Measurements from ENCODE around the gene ZSCAN21.

Gene ZSCAN21

GRCh38 chr7:100017300-100017699 lies 32.3 kb upstream of the ZSCAN21 start:
- TF ChIP-seq POLR2A (IDR thresholded peaks at IDR 0.05; ENCODE audit: low read length) (no peak), GATA1 (IDR thresholded peaks at IDR 0.05; ENCODE audit: low read depth, low read length) (no peak)

GRCh38 chr7:100017875-100018274 lies 31.7 kb upstream of the ZSCAN21 start:
- TF ChIP-seq GATA1 (IDR thresholded peaks at IDR 0.05; ENCODE audit: low read depth, low read length) (no peak), POLR2A (IDR thresholded peaks at IDR 0.05; ENCODE audit: low read length) (no peak)
- DNase-seq = no peak

More at GRCh38 chr7:100017300-100017699, 32.3 kb upstream of the ZSCAN21 start:
- DNase-seq = no peak

- DNase-seq = no peak
- no peak for TF ChIP-seq GATA1 (IDR thresholded peaks at IDR 0.05; ENCODE audit: low read depth, low read length)
- TF ChIP-seq POLR2A (IDR thresholded peaks at IDR 0.05; ENCODE audit: low read length) = no peak
Measured at GRCh38 chr7:100019908-100020307, 29.7 kb upstream of the ZSCAN21 start.

GRCh38 chr7:100021297-100021696 lies 28.3 kb upstream of the ZSCAN21 start:
- TF ChIP-seq POLR2A (IDR thresholded peaks at IDR 0.05; ENCODE audit: low read length) = no peak
- TF ChIP-seq GATA1 (IDR thresholded peaks at IDR 0.05; ENCODE audit: low read depth, low read length) = no peak
- DNase-seq = no peak

- TF ChIP-seq GATA1 (IDR thresholded peaks at IDR 0.05; ENCODE audit: low read depth, low read length) (no peak), POLR2A (IDR thresholded peaks at IDR 0.05; ENCODE audit: low read length) (no peak)
- DNase-seq = no peak
Measured at GRCh38 chr7:100022621-100023020, 27.0 kb upstream of the ZSCAN21 start.

- DNase-seq = no peak
- no peak for TF ChIP-seq GATA1 (IDR thresholded peaks at IDR 0.05; ENCODE audit: low read depth, low read length)
Measured at GRCh38 chr7:100023526-100023925, 26.0 kb upstream of the ZSCAN21 start.

GRCh38 chr7:100024020-100024619 lies 25.5 kb upstream of the ZSCAN21 start:
- TF ChIP-seq GATA1 (IDR thresholded peaks at IDR 0.05; ENCODE audit: low read depth, low read length) (no peak), POLR2A (IDR thresholded peaks at IDR 0.05; ENCODE audit: low read length) (no peak)
- DNase-seq = no peak

- no peak for DNase-seq
- TF ChIP-seq GATA1 (IDR thresholded peaks at IDR 0.05; ENCODE audit: low read depth, low read length) = no peak
- TF ChIP-seq POLR2A (IDR thresholded peaks at IDR 0.05; ENCODE audit: low read length) = no peak
Measured at GRCh38 chr7:100027197-100027596, 22.4 kb upstream of the ZSCAN21 start.

- no peak for DNase-seq
- TF ChIP-seq POLR2A (IDR thresholded peaks at IDR 0.05; ENCODE audit: low read length) = no peak
- no peak for TF ChIP-seq GATA1 (IDR thresholded peaks at IDR 0.05; ENCODE audit: low read depth, low read length)
Measured at GRCh38 chr7:100029596-100029995, 20.0 kb upstream of the ZSCAN21 start.

GRCh38 chr7:100033526-100033925 lies 16.0 kb upstream of the ZSCAN21 start:
- TF ChIP-seq GATA1 (IDR thresholded peaks at IDR 0.05; ENCODE audit: low read depth, low read length) = no peak
- TF ChIP-seq POLR2A (IDR thresholded peaks at IDR 0.05; ENCODE audit: low read length) = no peak

GRCh38 chr7:100034871-100035510 lies 14.6 kb upstream of the ZSCAN21 start:
- DNase-seq = no peak
- no peak for TF ChIP-seq POLR2A (IDR thresholded peaks at IDR 0.05; ENCODE audit: low read length)
- no peak for TF ChIP-seq GATA1 (IDR thresholded peaks at IDR 0.05; ENCODE audit: low read depth, low read length)

More at GRCh38 chr7:100033526-100033925, 16.0 kb upstream of the ZSCAN21 start:
- DNase-seq = no peak

GRCh38 chr7:100035876-100036275 lies 13.7 kb upstream of the ZSCAN21 start:
- TF ChIP-seq POLR2A (IDR thresholded peaks at IDR 0.05; ENCODE audit: low read length) = no peak
- no peak for TF ChIP-seq GATA1 (IDR thresholded peaks at IDR 0.05; ENCODE audit: low read depth, low read length)
- no peak for DNase-seq

- no peak for DNase-seq
- TF ChIP-seq POLR2A (IDR thresholded peaks at IDR 0.05; ENCODE audit: low read length) = no peak
- TF ChIP-seq GATA1 (IDR thresholded peaks at IDR 0.05; ENCODE audit: low read depth, low read length) = no peak
Measured at GRCh38 chr7:100038326-100038725, 11.2 kb upstream of the ZSCAN21 start.

- no peak for DNase-seq
- no peak for TF ChIP-seq GATA1 (IDR thresholded peaks at IDR 0.05; ENCODE audit: low read depth, low read length)
- no peak for TF ChIP-seq POLR2A (IDR thresholded peaks at IDR 0.05; ENCODE audit: low read length)
Measured at GRCh38 chr7:100040575-100040974, 9.0 kb upstream of the ZSCAN21 start.

GRCh38 chr7:100044718-100045117 lies 4.9 kb upstream of the ZSCAN21 start:
- TF ChIP-seq GATA1 (IDR thresholded peaks at IDR 0.05; ENCODE audit: low read depth, low read length) (no peak), POLR2A (IDR thresholded peaks at IDR 0.05; ENCODE audit: low read length) (no peak)
- peak; percentile 9 to 14 for DNase-seq
